Lower leg skin (tissue), 3 donors: ENCODE measurements around the gene HSPA4.

Source experiments
- POLR2A ChIP-seq, 2 donors: fragments of 450-650 bp; IDR thresholded peaks; one replicate each; pipeline ENCODE4 v1.6.1; 2016 to 2017; ENCODE audit warnings: antibody characterized with exemption in 2 of 2, mild to moderate bottlenecking in 1 of 2, moderate library complexity in 1 of 2
- TF ChIP-seq, protein P1 (sequence below), 3 donors: fragments of 450-650 bp; IDR thresholded peaks; one replicate each; pipeline ENCODE4 v1.5.1; 2016; ENCODE audit warnings: antibody characterized with exemption in 3 of 3, mild to moderate bottlenecking in 3 of 3, moderate library complexity in 2 of 3

GRCh38 chr5:133150909-133151544, 99.2 kb downstream of the HSPA4 start:
- TF ChIP-seq POLR2A (IDR thresholded peaks at IDR 0.05), result no peak
- TF ChIP-seq, protein P1, sequence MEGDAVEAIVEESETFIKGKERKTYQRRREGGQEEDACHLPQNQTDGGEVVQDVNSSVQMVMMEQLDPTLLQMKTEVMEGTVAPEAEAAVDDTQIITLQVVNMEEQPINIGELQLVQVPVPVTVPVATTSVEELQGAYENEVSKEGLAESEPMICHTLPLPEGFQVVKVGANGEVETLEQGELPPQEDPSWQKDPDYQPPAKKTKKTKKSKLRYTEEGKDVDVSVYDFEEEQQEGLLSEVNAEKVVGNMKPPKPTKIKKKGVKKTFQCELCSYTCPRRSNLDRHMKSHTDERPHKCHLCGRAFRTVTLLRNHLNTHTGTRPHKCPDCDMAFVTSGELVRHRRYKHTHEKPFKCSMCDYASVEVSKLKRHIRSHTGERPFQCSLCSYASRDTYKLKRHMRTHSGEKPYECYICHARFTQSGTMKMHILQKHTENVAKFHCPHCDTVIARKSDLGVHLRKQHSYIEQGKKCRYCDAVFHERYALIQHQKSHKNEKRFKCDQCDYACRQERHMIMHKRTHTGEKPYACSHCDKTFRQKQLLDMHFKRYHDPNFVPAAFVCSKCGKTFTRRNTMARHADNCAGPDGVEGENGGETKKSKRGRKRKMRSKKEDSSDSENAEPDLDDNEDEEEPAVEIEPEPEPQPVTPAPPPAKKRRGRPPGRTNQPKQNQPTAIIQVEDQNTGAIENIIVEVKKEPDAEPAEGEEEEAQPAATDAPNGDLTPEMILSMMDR (IDR thresholded peaks at IDR 0.05), result no peak
